HG03064 (cell line): Measurements from ENCODE around the gene ARFGAP2.
"Not testable (repeated sequence)": the region's sequence is repeated elsewhere in the genome, so short reads cannot be mapped to it uniquely, and the experiment has no call there.

Experiments used
- ATAC-seq: cut with Tn5 transposase; IDR thresholded peaks from one replicate; pipeline ENCODE4 v1.9.1; 2021; ENCODE audit warnings: low read depth; ENCODE audit not compliant: unreplicated experiment

ARFGAP2 gene

GRCh38 chr11:47176328-47177228, at the start of gene ARFGAP2:
Gene ARFGAP2 (minus strand): TSS chr11:47176879. CDS start chr11:47176853, 26 bp downstream.
- peak; percentile 80 for ATAC-seq

GRCh38 chr11:47225552-47226400, 49.1 kb upstream of the ARFGAP2 start:
- peak; percentile 71 for ATAC-seq

- no peak for ATAC-seq
Measured at GRCh38 chr11:47222696-47223095, 46.0 kb upstream of the ARFGAP2 start.

GRCh38 chr11:47220401-47220821, 43.7 kb upstream of the ARFGAP2 start:
- ATAC-seq, result no peak

- no peak for ATAC-seq
Measured at GRCh38 chr11:47216121-47216798, 39.6 kb upstream of the ARFGAP2 start.

- ATAC-seq, result peak; percentile 3
Measured at GRCh38 chr11:47215366-47215910, 38.8 kb upstream of the ARFGAP2 start.

GRCh38 chr11:47213950-47214565, 37.4 kb upstream of the ARFGAP2 start:
- ATAC-seq, result peak; percentile 55

GRCh38 chr11:47212938-47213337, 36.3 kb upstream of the ARFGAP2 start:
- ATAC-seq, result no peak

- ATAC-seq, result no peak
Measured at GRCh38 chr11:47208628-47209027, 31.9 kb upstream of the ARFGAP2 start.

GRCh38 chr11:47208008-47208552, 31.4 kb upstream of the ARFGAP2 start:
- not testable (repeated sequence) for ATAC-seq

GRCh38 chr11:47207459-47207858, 30.8 kb upstream of the ARFGAP2 start:
- ATAC-seq, result no peak

GRCh38 chr11:47206577-47206976, 29.9 kb upstream of the ARFGAP2 start:
- ATAC-seq, result not testable (repeated sequence)

GRCh38 chr11:47204637-47204989, 27.9 kb upstream of the ARFGAP2 start:
- ATAC-seq, result no peak

- no peak for ATAC-seq
Measured at GRCh38 chr11:47202576-47202975, 25.9 kb upstream of the ARFGAP2 start.

GRCh38 chr11:47201015-47201414, 24.3 kb upstream of the ARFGAP2 start:
- ATAC-seq, result no peak

GRCh38 chr11:47198161-47198560, 21.5 kb upstream of the ARFGAP2 start:
- not testable (repeated sequence) for ATAC-seq

GRCh38 chr11:47192111-47192510, 15.4 kb upstream of the ARFGAP2 start:
- no peak for ATAC-seq

GRCh38 chr11:47191137-47191536, 14.5 kb upstream of the ARFGAP2 start:
- ATAC-seq, result not testable (repeated sequence)

- no peak for ATAC-seq
Measured at GRCh38 chr11:47189100-47189834, 12.6 kb upstream of the ARFGAP2 start.
